ENCODE measurements around the gene GCA. TPM values are rescaled to one million over a fixed set of nuclear protein-coding genes. Genes with fewer than 3 reads are reported as not detected.

The GCA gene
- total RNA-seq, 2 experiments from 2014 or later, result 3.9 to 5.0 TPM

GRCh38 chr2:162344617-162344950 is 652 bp downstream of the GCA start:
- Histone ChIP-seq H3K9me3 (ENCODE audit: control insufficient read depth in 1 of 2, insufficient read depth in 1 of 2, low read length in 2 of 2) (no peaks in the 10 kb centered on the region), H3K27ac (ENCODE audit: low read depth in 1 of 2, low read length in 2 of 2) (no peak overlapping the region), H3K4me3 (ENCODE audit: low read length) (peak overlapping the region; percentile 64), H3K36me3 (ENCODE audit: insufficient read depth, low read length) (no peaks in the 10 kb centered on the region), H3K4me1 (ENCODE audit: insufficient read depth, low read length) (peaks cover 12% of the 10 kb centered on the region), H3K27me3 (ENCODE audit: control insufficient read depth in 1 of 2, insufficient read depth in 2 of 2, low read length in 2 of 2) (no peaks in the 10 kb centered on the region)
- TF ChIP-seq, protein P1, sequence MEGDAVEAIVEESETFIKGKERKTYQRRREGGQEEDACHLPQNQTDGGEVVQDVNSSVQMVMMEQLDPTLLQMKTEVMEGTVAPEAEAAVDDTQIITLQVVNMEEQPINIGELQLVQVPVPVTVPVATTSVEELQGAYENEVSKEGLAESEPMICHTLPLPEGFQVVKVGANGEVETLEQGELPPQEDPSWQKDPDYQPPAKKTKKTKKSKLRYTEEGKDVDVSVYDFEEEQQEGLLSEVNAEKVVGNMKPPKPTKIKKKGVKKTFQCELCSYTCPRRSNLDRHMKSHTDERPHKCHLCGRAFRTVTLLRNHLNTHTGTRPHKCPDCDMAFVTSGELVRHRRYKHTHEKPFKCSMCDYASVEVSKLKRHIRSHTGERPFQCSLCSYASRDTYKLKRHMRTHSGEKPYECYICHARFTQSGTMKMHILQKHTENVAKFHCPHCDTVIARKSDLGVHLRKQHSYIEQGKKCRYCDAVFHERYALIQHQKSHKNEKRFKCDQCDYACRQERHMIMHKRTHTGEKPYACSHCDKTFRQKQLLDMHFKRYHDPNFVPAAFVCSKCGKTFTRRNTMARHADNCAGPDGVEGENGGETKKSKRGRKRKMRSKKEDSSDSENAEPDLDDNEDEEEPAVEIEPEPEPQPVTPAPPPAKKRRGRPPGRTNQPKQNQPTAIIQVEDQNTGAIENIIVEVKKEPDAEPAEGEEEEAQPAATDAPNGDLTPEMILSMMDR (IDR thresholded peaks at IDR 0.05), result no peak
- ChIA-PET POLR2A (interaction anchor here (1.0 to 2.3 kb wide), 3 partner anchors 24 to 26 kb away, joined by 3 to 30 read pairs (median 5); partner anchors contain the start of gene IFIH1), CTCF (no interaction called here)
- Mint-ChIP-seq H3K4me3 (peak overlapping the region; percentile 82), H3K27me3 (no peaks in the 10 kb centered on the region), H3K27ac (peak overlapping the region; percentile 83), H3K36me3 (ENCODE audit: low read depth) (peaks cover 8% of the 10 kb centered on the region), H3K4me1 (ENCODE audit: low read depth) (peaks cover 19% of the 10 kb centered on the region), H3K9me3 (no peaks in the 10 kb centered on the region)
- DNase-seq, result peak in 2 of 14 experiments; percentile 1 to 21
- no peak for ATAC-seq (ENCODE audit: poor library complexity)
- intact Hi-C loops (cut with DNase I, micrococcal nuclease), result loop anchor here (1.0 to 10.0 kb wide), 3 partner anchors 24 to 1040 kb away; partner anchors contain the start of genes IFIH1 (in 1 of the 2) and PSMD14 (in 1 of the 2)

DNA sequence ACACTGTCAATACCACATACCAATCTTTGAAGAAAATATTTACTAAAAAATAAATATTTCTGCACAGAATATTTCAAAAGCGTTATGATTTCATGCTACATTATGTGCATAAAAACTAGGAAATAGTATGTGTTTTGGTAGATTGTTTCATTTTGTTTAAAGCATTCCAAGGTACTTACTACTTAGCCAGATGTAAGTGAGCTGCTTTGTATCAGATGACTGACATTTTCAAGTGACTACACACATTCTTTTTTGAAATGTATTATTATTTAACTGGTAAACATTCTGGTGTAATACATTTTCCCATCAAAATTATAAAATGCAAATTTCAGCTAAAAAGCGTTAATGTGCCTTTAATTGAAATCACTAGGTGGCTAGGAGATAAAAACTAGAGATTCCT is 21.5 kb downstream of the GCA start:
- Histone ChIP-seq H3K27ac (ENCODE audit: low read depth in 1 of 2, low read length in 2 of 2) (no peak overlapping the region), H3K4me3 (ENCODE audit: low read length) (no peak overlapping the region), H3K36me3 (ENCODE audit: insufficient read depth, low read length) (no peaks in the 10 kb centered on the region), H3K27me3 (ENCODE audit: control insufficient read depth in 1 of 2, insufficient read depth in 2 of 2, low read length in 2 of 2) (no peaks in the 10 kb centered on the region), H3K9me3 (ENCODE audit: control insufficient read depth in 1 of 2, insufficient read depth in 1 of 2, low read length in 2 of 2) (no peaks in the 10 kb centered on the region), H3K4me1 (ENCODE audit: insufficient read depth, low read length) (no peaks in the 10 kb centered on the region)
- no peak for DNase-seq
- Mint-ChIP-seq H3K4me3 (no peak overlapping the region), H3K9me3 (no peaks in the 10 kb centered on the region), H3K36me3 (ENCODE audit: low read depth) (no peaks in the 10 kb centered on the region), H3K27me3 (no peaks in the 10 kb centered on the region), H3K4me1 (ENCODE audit: low read depth) (no peaks in the 10 kb centered on the region), H3K27ac (no peak overlapping the region)
- intact Hi-C loops (cut with DNase I, micrococcal nuclease), result no loop called here
- TF ChIP-seq, protein P1 (IDR thresholded peaks at IDR 0.05), result no peak
- POLR2A ChIA-PET, result no interaction called here
- ATAC-seq (ENCODE audit: poor library complexity), result no peak
- CTCF ChIA-PET, result no interaction called here

- ChIA-PET CTCF (no interaction called here), POLR2A (no interaction called here)
- Mint-ChIP-seq H3K4me1 (ENCODE audit: low read depth) (no peaks in the 10 kb centered on the region), H3K4me3 (no peak overlapping the region), H3K9me3 (no peaks in the 10 kb centered on the region), H3K27me3 (no peaks in the 10 kb centered on the region), H3K27ac (no peak overlapping the region), H3K36me3 (ENCODE audit: low read depth) (no peaks in the 10 kb centered on the region)
- DNase-seq (no peak), ATAC-seq (ENCODE audit: poor library complexity) (no peak)
- no peak overlapping the region for H3K27ac ChIP-seq (ENCODE audit: low read depth in 1 of 2, low read length in 2 of 2)
- no peaks in the 10 kb centered on the region for H3K9me3 ChIP-seq (ENCODE audit: control insufficient read depth in 1 of 2, insufficient read depth in 1 of 2, low read length in 2 of 2)
- intact Hi-C loops (cut with DNase I, micrococcal nuclease), result no loop called here
- H3K27me3 ChIP-seq (ENCODE audit: control insufficient read depth in 1 of 2, insufficient read depth in 2 of 2, low read length in 2 of 2), result no peaks in the 10 kb centered on the region
- TF ChIP-seq, protein P1 (IDR thresholded peaks at IDR 0.05), result no peak
- no peaks in the 10 kb centered on the region for H3K4me1 ChIP-seq (ENCODE audit: insufficient read depth, low read length)
- H3K4me3 ChIP-seq (ENCODE audit: low read length), result no peak overlapping the region
- H3K36me3 ChIP-seq (ENCODE audit: insufficient read depth, low read length), result no peaks in the 10 kb centered on the region
Measured at GRCh38 chr2:162368494-162368893, 24.6 kb downstream of the GCA start.

Data from CD4-positive, alpha-beta T cell (primary cell).